Endothelial cell of umbilical vein (primary cell): Measurements from ENCODE around the gene LINGO4. TPM values are rescaled to one million over a fixed set of nuclear protein-coding genes. Genes with fewer than 3 reads are reported as not detected.
"Not testable (repeated sequence)": the region's sequence is repeated elsewhere in the genome, so short reads cannot be mapped to it uniquely, and the experiment has no call there.

ENCODE experiments used
- BruUV-seq: library from RNA; stranded (reverse); fragments of 400-500 nt; replicated peaks from 2 replicates; lab custom pipeline; 2021; lab: Mats Ljungman, UMichigan
- CTCF ChIA-PET: fragments of 300-600, 350-600 bp; sonication (Branson Sonifier 250); formaldehyde crosslinking; loops from one replicate; lab custom pipeline; 2021; ENCODE audit warnings: antibody characterized with exemption, inconsistent platforms; lab: Charles Lee
- POLR2A ChIA-PET: fragments of 300-600, 350-600 bp; sonication (Branson Sonifier 250); formaldehyde crosslinking; loops from one replicate; lab custom pipeline; 2021; ENCODE audit warnings: antibody characterized with exemption, inconsistent platforms; lab: Charles Lee
- DNase-seq: peaks from one replicate; pipeline ENCODE4 v3.0.0-alpha.2; 2011; ENCODE audit warnings: low read depth, low spot score
- FAIRE-seq: peaks from 2 replicates; lab custom pipeline; 2011; peaks lifted over from hg19 to GRCh38; lab: Jason Lieb, UNC
- H2AFZ ChIP-seq: 2 replicates; pipeline ENCODE4 v1.6.0; 2012; ENCODE audit warnings: low read depth, low read length, control low read depth, inconsistent platforms
- H3K27ac ChIP-seq: 2 replicates; pipeline ENCODE4 v1.5.1; 2011; ENCODE audit warnings: low read depth, mild to moderate bottlenecking, control low read depth, low read length, moderate library complexity; ENCODE audit not compliant: insufficient read depth
- H3K27me3 ChIP-seq, 2 experiments: 2 replicates each; pipeline versions ENCODE4 v1.6.0 to v1.6.1; 2011; ENCODE audit warnings: low read length in 2 of 2, mixed read lengths in 1 of 2; ENCODE audit not compliant: control insufficient read depth in 2 of 2, insufficient read depth in 2 of 2
- H3K36me3 ChIP-seq, 2 experiments: 2 replicates in 1 of 2; 3 replicates in 1 of 2; pipeline ENCODE4 v1.5.1; 2011; ENCODE audit warnings: low read length in 2 of 2, mild to moderate bottlenecking in 1 of 2, moderate library complexity in 1 of 2; ENCODE audit not compliant: control insufficient read depth in 2 of 2, insufficient read depth in 2 of 2; ENCODE audit errors: extremely low read depth in 1 of 2
- H3K4me1 ChIP-seq: 3 replicates; pipeline ENCODE4 v1.5.1; 2011; ENCODE audit warnings: mild to moderate bottlenecking, low read length; ENCODE audit not compliant: control insufficient read depth, insufficient read depth; ENCODE audit errors: extremely low read depth
- H3K4me2 ChIP-seq: 2 replicates; pipeline ENCODE4 v1.6.1; 2011; ENCODE audit warnings: low read length, control low read depth, mixed read lengths; ENCODE audit not compliant: insufficient read depth
- H3K4me3 ChIP-seq, 3 experiments: fragments of 200-600 bp in 1 of 3; sonication (generic), shearing (Covaris generic) in 1 of 3; replicated peaks in 1 of 3; 2 replicates each; pipeline ENCODE4 v1.5.1; 2011 to 2016; ENCODE audit warnings: control low read depth in 3 of 3, low read length in 3 of 3, mild to moderate bottlenecking in 2 of 3, inconsistent platforms in 1 of 3, low read depth in 1 of 3, moderate library complexity in 1 of 3; ENCODE audit not compliant: insufficient read depth in 1 of 3
- H3K79me2 ChIP-seq: 2 replicates; pipeline ENCODE4 v1.6.0; 2012; ENCODE audit warnings: low read length, inconsistent platforms; ENCODE audit not compliant: control insufficient read depth, insufficient read depth
- H3K9ac ChIP-seq: replicated peaks from 2 replicates; pipeline ENCODE3; 2011; ENCODE audit warnings: low read length, control low read depth; ENCODE audit not compliant: insufficient read depth; ENCODE audit errors: extremely low read depth
- H3K9me1 ChIP-seq: replicated peaks from 3 replicates; pipeline ENCODE4 v1.6.0; 2011; ENCODE audit warnings: mild to moderate bottlenecking, low read length; ENCODE audit not compliant: control insufficient read depth, insufficient read depth; ENCODE audit errors: extremely low read depth
- H3K9me3 ChIP-seq: replicated peaks from 2 replicates; pipeline ENCODE4 v1.5.1; 2012; ENCODE audit warnings: low read length, inconsistent platforms; ENCODE audit not compliant: control insufficient read depth, insufficient read depth
- H4K20me1 ChIP-seq: replicated peaks from 2 replicates; pipeline ENCODE3; 2011; ENCODE audit warnings: mild to moderate bottlenecking, low read length; ENCODE audit not compliant: control insufficient read depth, insufficient read depth; ENCODE audit errors: extremely low read depth
- CTCF ChIP-seq, 2 donors: IDR thresholded peaks; 1 replicate in 1 of 2; 2 replicates in 1 of 2; pipeline ENCODE4 v1.5.1; 2011; ENCODE audit warnings: low read length in 2 of 2, mild to moderate bottlenecking in 2 of 2, moderate library complexity in 2 of 2, control low read depth in 1 of 2, inconsistent platforms in 1 of 2, low read depth in 1 of 2; ENCODE audit not compliant: insufficient read depth in 1 of 2; ENCODE audit errors: extremely low read depth in 1 of 2
- EZH2 ChIP-seq: IDR thresholded peaks from 2 replicates; pipeline ENCODE4 v1.6.1; 2012; ENCODE audit warnings: borderline replicate concordance, low read depth, mild to moderate bottlenecking, moderate library complexity, low read length, inconsistent platforms; ENCODE audit not compliant: severe bottlenecking
- FOS ChIP-seq: IDR thresholded peaks from 2 replicates; pipeline ENCODE4 v1.6.1; 2011; ENCODE audit warnings: mild to moderate bottlenecking, low read length, moderate library complexity, borderline replicate concordance; ENCODE audit not compliant: insufficient read depth
- JUN ChIP-seq: IDR thresholded peaks from 2 replicates; pipeline ENCODE4 v1.6.1; 2011; ENCODE audit warnings: borderline replicate concordance, low read depth; ENCODE audit not compliant: insufficient read length, insufficient read depth
- MYC ChIP-seq: IDR thresholded peaks from one replicate; pipeline ENCODE4 v1.6.1; 2011; ENCODE audit warnings: mild to moderate bottlenecking, low read depth, low read length
- POLR2A ChIP-seq: IDR thresholded peaks from 2 replicates; pipeline ENCODE4 v1.6.1; 2012; ENCODE audit warnings: low read depth, mild to moderate bottlenecking, control low read depth, low read length
- POLR2AphosphoS5 ChIP-seq: IDR thresholded peaks from 2 replicates; pipeline ENCODE4 v1.6.1; 2012; ENCODE audit warnings: low read depth, mild to moderate bottlenecking, control low read depth, low read length, moderate library complexity; ENCODE audit not compliant: insufficient read depth
- dilution Hi-C: fragments of 300-500 bp; cut with MboI; formaldehyde crosslinking; loops from one replicate; pipeline ENCODE4 v1.15.0; 2019; ENCODE audit warnings: low sequenced_read_pairs; ENCODE audit not compliant: extremely low pct_ligation_motif_present
- intact Hi-C: fragments of 100-400 bp; cut with micrococcal nuclease; formaldehyde crosslinking; loops from one replicate; pipeline ENCODE4 v1.10.0; 2022
- polyA plus RNA-seq, 4 experiments: library from polyadenylated mRNA; depleted of rRNA in 3 of 4; stranded (reverse) in 3 of 4; unstranded in 1 of 4; fragments of >200 nt; gene quantifications; 2 replicates each; pipeline versions ENCODE4 v1.2.1 to v1.2.3, GENCODE V29; 2011 to 2012; ENCODE audit warnings: missing spikeins in 1 of 4
- total RNA-seq: library from RNA; stranded (reverse); gene quantifications from 2 replicates; pipeline ENCODE4 v1.2.3, GENCODE V29; 2021

The LINGO4 gene
- total and polyA plus RNA-seq, 2 donors (not counting 3 experiments of a cell fraction or from before 2014, with no cell fraction given) = not detected

- Histone ChIP-seq H3K4me3 (no peak overlapping the region), H3K4me2 (no peak overlapping the region), H3K79me2 (no peaks in the 10 kb centered on the region), H3K9me1 (no peaks in the 10 kb centered on the region), H2AFZ (no peak overlapping the region), H3K27ac (no peak overlapping the region), H4K20me1 (no peaks in the 10 kb centered on the region), H3K36me3 (no peaks in the 10 kb centered on the region), H3K9ac (no peak overlapping the region), H3K9me3 (no peaks in the 10 kb centered on the region), H3K27me3 (peaks cover 0 to 4% of the 10 kb centered on the region in 2 experiments), H3K4me1 (no peaks in the 10 kb centered on the region)
- intact Hi-C loops (no loop called here), dilution Hi-C loops (no loop called here)
- FAIRE-seq = no peak
- no TSS peak for BruUV-seq
- no peak for TF ChIP-seq POLR2A
- TF ChIP-seq FOS = no peak
- TF ChIP-seq EZH2 = no peak
- TF ChIP-seq JUN = no peak
- no peak for TF ChIP-seq MYC
- no peak for TF ChIP-seq POLR2AphosphoS5
- TF ChIP-seq CTCF (IDR thresholded peaks at IDR 0.05; ENCODE audit: extremely low read depth in 1 of 2, insufficient read depth in 1 of 2, low read depth in 1 of 2, low read length in 2 of 2) = no peak
- DNase-seq = no peak
- ChIA-PET CTCF (interaction anchor here (1.2 kb wide), 1 partner anchor 8 kb away, joined by 3 read pairs; no protein-coding TSS in a partner anchor), POLR2A (no interaction called here)
Measured at GRCh38 chr1:151782741-151783140, 22.5 kb downstream of the LINGO4 start.

DNA sequence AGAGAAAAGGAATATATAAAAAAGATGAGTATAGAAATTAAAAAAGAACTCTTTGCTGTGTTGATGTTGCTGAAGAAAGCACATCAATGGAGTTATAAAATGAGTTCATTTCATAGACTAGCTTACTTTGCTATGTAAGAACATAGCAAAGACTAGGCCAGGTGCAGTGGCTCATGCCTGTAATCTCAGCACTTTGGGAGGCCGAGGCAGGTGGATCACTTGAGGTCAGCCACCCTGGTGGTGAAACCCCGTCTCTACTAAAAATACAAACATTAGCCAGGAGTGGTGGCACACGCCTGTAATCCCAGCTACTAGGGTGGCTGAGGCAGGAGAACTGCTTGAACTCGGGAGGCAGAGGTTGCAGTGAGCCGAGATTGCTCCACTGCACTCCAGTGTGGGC, 23.2 kb downstream of the LINGO4 start:
- H2AFZ ChIP-seq, H3K9me3 ChIP-seq, H3K9ac ChIP-seq, BruUV-seq, FAIRE-seq, H3K4me1 ChIP-seq, H3K4me2 ChIP-seq, H3K27ac ChIP-seq, dilution Hi-C loops, intact Hi-C loops, CTCF ChIA-PET, H4K20me1 ChIP-seq, DNase-seq, H3K36me3 ChIP-seq, H3K79me2 ChIP-seq, H3K27me3 ChIP-seq, H3K9me1 ChIP-seq, H3K4me3 ChIP-seq, POLR2A ChIA-PET: not testable (repeated sequence)

- H3K4me3 ChIP-seq, H3K79me2 ChIP-seq, BruUV-seq, H4K20me1 ChIP-seq, H3K9me1 ChIP-seq, intact Hi-C loops, H2AFZ ChIP-seq, H3K36me3 ChIP-seq, H3K4me1 ChIP-seq, dilution Hi-C loops, FAIRE-seq, DNase-seq, POLR2A ChIA-PET, H3K27me3 ChIP-seq, H3K27ac ChIP-seq, H3K9me3 ChIP-seq, CTCF ChIA-PET, H3K9ac ChIP-seq, H3K4me2 ChIP-seq: not testable (repeated sequence)
Measured at GRCh38 chr1:151780736-151781135, 24.5 kb downstream of the LINGO4 start.
